Measurements from ENCODE around the gene GFAP.

GRCh38 chr17:44880062-44880461, 35.2 kb downstream of the GFAP start:
- TF ChIP-seq CTCF (IDR thresholded peaks at IDR 0.05) (no peak), POLR2A (IDR thresholded peaks at IDR 0.05) (no peak), POLR2AphosphoS5 (IDR thresholded peaks at IDR 0.05) (no peak), EP300 (IDR thresholded peaks at IDR 0.05) (no peak)
